Gastroesophageal sphincter (tissue), 4 donors: ENCODE measurements around the gene ABCC1. TPM values are rescaled to one million over a fixed set of nuclear protein-coding genes. Genes with fewer than 3 reads are reported as not detected.

Source experiments
- ATAC-seq: fragments of 150-250 bp; one replicate; pipeline ENCODE4 v1.9.1; 2016; ENCODE audit warnings: mild to moderate bottlenecking, moderate library complexity
- H3K27ac ChIP-seq, 4 donors: fragments of 200-600 bp; sonication (generic) in 3 of 4; 1 replicate in 3 of 4; 2 replicates in 1 of 4; pipeline ENCODE4 v1.5.1; 2016 to 2019
- H3K27me3 ChIP-seq: fragments of 200-600 bp; sonication (generic); one replicate; pipeline ENCODE4 v1.5.1; 2019
- H3K36me3 ChIP-seq, 2 donors: fragments of 200-600 bp; sonication (generic); one replicate each; pipeline ENCODE4 v1.5.1; 2019; ENCODE audit warnings: control low read depth in 1 of 2
- H3K4me1 ChIP-seq, 3 donors: fragments of 200-600 bp; sonication (generic); 1 replicate in 2 of 3; 2 replicates in 1 of 3; pipeline ENCODE4 v1.5.1; 2016 to 2019; ENCODE audit warnings: control low read depth in 2 of 3
- H3K4me3 ChIP-seq, 2 donors: fragments of 200-600 bp; sonication (generic); one replicate each; pipeline ENCODE4 v1.5.1; 2019; ENCODE audit warnings: mild to moderate bottlenecking in 1 of 2, moderate library complexity in 1 of 2
- H3K9me3 ChIP-seq, 3 donors: fragments of 200-600 bp; sonication (generic); one replicate each; pipeline ENCODE4 v1.5.1; 2017 to 2019; ENCODE audit warnings: control low read depth in 2 of 3
- EP300 ChIP-seq: sonication (generic); formaldehyde crosslinking; IDR thresholded peaks from one replicate; pipeline ENCODE4 v1.6.1; 2017; ENCODE audit warnings: antibody characterized with exemption, mild to moderate bottlenecking
- POLR2A ChIP-seq, 2 donors: fragments of 450-650 bp; IDR thresholded peaks; one replicate each; pipeline ENCODE4 v1.6.1; 2017; ENCODE audit warnings: antibody characterized with exemption in 2 of 2, mild to moderate bottlenecking in 2 of 2, moderate library complexity in 1 of 2
- POLR2AphosphoS5 ChIP-seq: sonication (generic); formaldehyde crosslinking; IDR thresholded peaks from one replicate; pipeline ENCODE4 v1.6.1; 2017; ENCODE audit warnings: antibody characterized with exemption
- WGBS, 2 donors: methylation state at CpG; one replicate each; pipeline ENCODE4 v1.1.5; 2018; ENCODE audit warnings: low coverage in 1 of 2; 5-methylcytosine and 5-hydroxymethylcytosine counted together
- total RNA-seq, 4 donors: library from RNA; depleted of rRNA; stranded (reverse); fragments of >200 nt; gene quantifications; one replicate each; pipeline ENCODE4 v1.1.0, GENCODE V29; 2016
- TF ChIP-seq, protein P1 (sequence below), 4 experiments: fragments of 200-600 bp in 2 of 4; fragments of 450-650 bp in 2 of 4; sonication (generic) in 1 of 4; IDR thresholded peaks; one replicate each; pipeline ENCODE4 v1.5.1; 2017 to 2019; ENCODE audit warnings: antibody characterized with exemption in 4 of 4, mild to moderate bottlenecking in 2 of 4, moderate library complexity in 2 of 4

ABCC1 gene
- total RNA-seq, 4 donors from 2014 or later, result 50.8 to 122 (median 63.1) TPM

DNA sequence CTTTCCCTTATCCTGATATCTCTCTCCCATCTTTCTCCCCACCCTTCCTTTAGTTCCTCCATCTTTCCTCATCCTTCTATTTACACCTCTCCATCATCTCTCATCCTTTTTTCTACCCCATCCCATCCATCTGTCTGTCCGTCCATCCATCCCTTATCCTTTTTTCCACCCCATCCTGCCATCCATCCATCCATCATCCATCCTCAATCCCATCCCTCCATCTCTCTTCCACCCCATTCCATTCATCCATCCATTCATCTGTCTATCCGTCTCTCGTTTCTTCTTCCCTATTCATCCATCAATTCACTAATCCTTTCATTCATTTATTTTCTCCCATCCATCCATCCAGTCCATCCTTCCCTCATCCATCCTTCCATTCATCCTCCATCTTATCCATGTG is 205.8 kb downstream of the ABCC1 start:
- no peaks in the 10 kb centered on the region for H3K36me3 ChIP-seq
- ATAC-seq, result no peak
- no peaks in the 10 kb centered on the region for H3K27me3 ChIP-seq
- WGBS, 2 donors, result 89 to 91% methylated on average over 3 of the region's 3 CpGs
- no peak overlapping the region for H3K27ac ChIP-seq
- peaks cover 0 to 16% (median 0%) of the 10 kb centered on the region in 3 donors for H3K9me3 ChIP-seq
- peaks cover 6 to 20% (median 6%) of the 10 kb centered on the region in 3 donors for H3K4me1 ChIP-seq
- no peak for TF ChIP-seq EP300
- no peak for TF ChIP-seq POLR2A (IDR thresholded peaks at IDR 0.05)
- TF ChIP-seq, protein P1, sequence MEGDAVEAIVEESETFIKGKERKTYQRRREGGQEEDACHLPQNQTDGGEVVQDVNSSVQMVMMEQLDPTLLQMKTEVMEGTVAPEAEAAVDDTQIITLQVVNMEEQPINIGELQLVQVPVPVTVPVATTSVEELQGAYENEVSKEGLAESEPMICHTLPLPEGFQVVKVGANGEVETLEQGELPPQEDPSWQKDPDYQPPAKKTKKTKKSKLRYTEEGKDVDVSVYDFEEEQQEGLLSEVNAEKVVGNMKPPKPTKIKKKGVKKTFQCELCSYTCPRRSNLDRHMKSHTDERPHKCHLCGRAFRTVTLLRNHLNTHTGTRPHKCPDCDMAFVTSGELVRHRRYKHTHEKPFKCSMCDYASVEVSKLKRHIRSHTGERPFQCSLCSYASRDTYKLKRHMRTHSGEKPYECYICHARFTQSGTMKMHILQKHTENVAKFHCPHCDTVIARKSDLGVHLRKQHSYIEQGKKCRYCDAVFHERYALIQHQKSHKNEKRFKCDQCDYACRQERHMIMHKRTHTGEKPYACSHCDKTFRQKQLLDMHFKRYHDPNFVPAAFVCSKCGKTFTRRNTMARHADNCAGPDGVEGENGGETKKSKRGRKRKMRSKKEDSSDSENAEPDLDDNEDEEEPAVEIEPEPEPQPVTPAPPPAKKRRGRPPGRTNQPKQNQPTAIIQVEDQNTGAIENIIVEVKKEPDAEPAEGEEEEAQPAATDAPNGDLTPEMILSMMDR (IDR thresholded peaks at IDR 0.05), result no peak
- TF ChIP-seq POLR2AphosphoS5, result no peak
- no peak overlapping the region for H3K4me3 ChIP-seq

DNA sequence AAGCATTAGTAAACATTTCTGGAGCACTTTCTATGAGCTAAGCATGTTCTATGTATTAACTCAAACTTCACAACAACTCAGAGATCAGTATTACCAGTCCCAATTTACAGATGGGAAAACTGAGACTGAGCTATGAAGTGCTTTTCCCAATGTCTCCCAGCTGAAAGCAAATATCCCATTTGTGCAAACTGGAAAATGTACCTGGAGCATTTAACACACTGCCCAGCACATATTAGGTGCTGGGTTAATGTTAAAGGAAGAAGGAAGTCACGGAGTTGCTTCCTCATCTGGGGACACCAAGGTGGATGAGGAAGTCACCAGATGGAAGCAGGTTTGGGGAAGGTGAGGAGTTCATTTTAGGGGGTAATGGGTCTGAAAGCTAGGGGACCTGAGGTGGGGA is 207.8 kb downstream of the ABCC1 start:
- Histone ChIP-seq H3K9me3 (peaks cover 0 to 16% (median 0%) of the 10 kb centered on the region in 3 donors), H3K27ac (no peak overlapping the region), H3K27me3 (no peaks in the 10 kb centered on the region), H3K36me3 (no peaks in the 10 kb centered on the region), H3K4me1 (peaks cover 0 to 1% (median 0%) of the 10 kb centered on the region in 3 donors), H3K4me3 (no peak overlapping the region)
- WGBS, 2 donors, result 80% methylated on average over 1 of the region's 1 CpG; no CpG with 5 or more reads in 1 of the 2 donors
- TF ChIP-seq EP300 (no peak), POLR2AphosphoS5 (no peak)
- TF ChIP-seq, protein P1 (IDR thresholded peaks at IDR 0.05), result no peak
- no peak for ATAC-seq

DNA sequence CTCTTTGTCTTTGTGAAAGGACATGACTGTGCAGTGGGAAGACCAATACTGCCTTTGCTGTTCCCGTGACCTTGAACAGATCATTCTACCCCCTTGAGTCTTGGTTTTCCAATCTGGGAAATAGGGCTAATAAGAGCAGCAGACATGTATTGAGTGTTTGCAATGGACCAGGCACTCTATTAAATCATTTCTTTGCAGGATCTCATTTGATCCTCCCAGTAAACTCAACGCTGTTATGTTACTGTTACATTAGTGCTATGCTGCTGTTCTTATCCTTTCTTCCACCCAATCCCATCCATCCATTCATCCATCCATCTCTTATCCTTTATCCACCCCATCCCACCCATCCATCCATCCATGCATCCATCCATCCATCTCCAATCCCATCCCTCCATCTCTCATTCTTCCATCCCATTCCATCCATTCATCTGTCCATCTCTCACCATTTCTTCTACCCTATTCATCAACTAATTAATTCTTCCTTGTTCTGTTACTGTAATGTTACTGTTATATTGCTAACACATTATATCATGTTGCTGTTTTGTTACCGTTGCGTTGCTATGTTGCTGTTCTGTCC is 208.8 kb downstream of the ABCC1 start:
- H3K36me3 ChIP-seq, result no peaks in the 10 kb centered on the region
- no peaks in the 10 kb centered on the region for H3K27me3 ChIP-seq
- 84 to 90% methylated on average over 2 to 4 of the region's 4 CpGs for WGBS, 2 donors
- H3K27ac ChIP-seq, result no peak overlapping the region
- no peak for ATAC-seq
- no peaks in the 10 kb centered on the region for H3K4me1 ChIP-seq
- no peak for TF ChIP-seq POLR2AphosphoS5
- no peak for TF ChIP-seq POLR2A (IDR thresholded peaks at IDR 0.05)
- TF ChIP-seq, protein P1 (IDR thresholded peaks at IDR 0.05), result no peak
- TF ChIP-seq EP300, result no peak
- H3K9me3 ChIP-seq, result peaks cover 0 to 16% (median 0%) of the 10 kb centered on the region in 3 donors
- no peak overlapping the region for H3K4me3 ChIP-seq

DNA sequence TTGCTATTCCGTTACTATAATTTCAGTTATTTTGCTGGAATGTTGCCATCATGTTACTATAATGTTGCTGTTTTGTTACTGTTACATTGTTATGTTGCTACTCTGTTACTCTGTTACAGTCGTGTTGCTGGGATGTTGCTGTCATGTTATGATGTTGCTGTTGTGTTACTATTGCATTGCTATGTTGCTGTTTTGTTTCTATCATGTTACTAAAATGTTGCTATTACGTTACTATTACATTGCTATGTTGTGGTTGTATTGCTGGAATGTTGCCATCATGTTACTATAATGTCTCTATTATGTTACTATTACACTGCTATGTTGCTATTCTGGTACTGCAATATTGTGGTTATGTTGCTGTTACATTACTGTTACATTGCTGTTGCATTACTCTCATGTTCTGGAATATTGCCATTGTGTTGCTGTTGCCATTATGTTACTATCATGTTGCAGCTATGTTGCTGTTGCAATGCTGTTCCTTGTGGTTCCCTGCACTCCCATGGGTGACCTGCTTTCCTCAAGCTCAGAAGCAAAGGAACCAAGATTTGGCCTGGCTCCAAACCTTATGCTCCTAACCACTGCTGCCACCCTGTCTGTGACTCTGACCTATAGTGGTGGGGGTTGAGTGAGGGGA is 209.4 kb downstream of the ABCC1 start:
- no peak for ATAC-seq
- no peak overlapping the region for H3K27ac ChIP-seq
- no peaks in the 10 kb centered on the region for H3K4me1 ChIP-seq
- 63 to 83% methylated on average over 2 to 3 of the region's 3 CpGs for WGBS, 2 donors
- H3K9me3 ChIP-seq, result peaks cover 0 to 16% (median 0%) of the 10 kb centered on the region in 3 donors
- H3K36me3 ChIP-seq, result no peaks in the 10 kb centered on the region
- no peaks in the 10 kb centered on the region for H3K27me3 ChIP-seq
- no peak overlapping the region for H3K4me3 ChIP-seq
- TF ChIP-seq POLR2A (IDR thresholded peaks at IDR 0.05) (no peak), EP300 (no peak), POLR2AphosphoS5 (no peak)
- TF ChIP-seq, protein P1 (IDR thresholded peaks at IDR 0.05), result no peak

DNA sequence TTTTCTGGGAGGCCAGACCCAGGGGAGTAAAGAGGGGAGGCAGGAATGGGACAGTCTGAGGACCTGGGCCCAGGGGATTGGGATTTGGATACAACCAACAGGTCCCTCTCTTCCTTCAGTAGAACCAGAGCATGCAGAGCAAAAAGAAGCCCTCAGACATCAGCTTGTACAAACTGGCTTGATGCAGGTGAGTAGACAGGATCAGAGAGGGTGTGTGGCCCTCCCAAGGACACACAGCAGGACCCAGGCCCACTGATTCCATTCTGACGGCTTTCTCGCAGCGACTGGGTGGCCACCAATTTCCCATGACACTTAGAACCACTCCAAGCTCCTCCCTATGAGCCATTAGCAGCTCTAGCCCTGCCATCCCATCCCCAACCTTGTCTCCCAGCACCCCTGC is 210.2 kb downstream of the ABCC1 start:
- Histone ChIP-seq H3K9me3 (peaks cover 0 to 16% (median 0%) of the 10 kb centered on the region in 3 donors), H3K27ac (no peak overlapping the region), H3K4me3 (no peak overlapping the region), H3K27me3 (no peaks in the 10 kb centered on the region), H3K36me3 (no peaks in the 10 kb centered on the region), H3K4me1 (no peaks in the 10 kb centered on the region)
- ATAC-seq, result no peak
- TF ChIP-seq POLR2AphosphoS5, result no peak
- TF ChIP-seq POLR2A (IDR thresholded peaks at IDR 0.05), result no peak
- no peak for TF ChIP-seq EP300
- TF ChIP-seq, protein P1 (IDR thresholded peaks at IDR 0.05), result no peak
- 95 to 100% methylated on average over 3 of the region's 3 CpGs for WGBS, 2 donors
